Effector memory CD4-positive, alpha-beta T cell (primary cell): ENCODE measurements around the gene TNS3.
"Not testable (repeated sequence)": the region's sequence is repeated elsewhere in the genome, so short reads cannot be mapped to it uniquely, and the experiment has no call there.

Experiments
- DNase-seq, 3 donors: peaks; one replicate each; pipeline ENCODE4 v3.0.0-alpha.2; 2020
- H3K27ac ChIP-seq: 2 replicates; pipeline ENCODE4 v1.7.0; 2013; ENCODE audit warnings: mild to moderate bottlenecking, low read length, moderate library complexity; ENCODE audit not compliant: insufficient read depth, poor library complexity, severe bottlenecking
- H3K27me3 ChIP-seq: replicated peaks from 2 replicates; pipeline ENCODE4 v1.7.0; 2013; ENCODE audit warnings: mild to moderate bottlenecking, low read length; ENCODE audit not compliant: insufficient read depth, control insufficient read depth, poor library complexity, severe bottlenecking
- H3K36me3 ChIP-seq: 2 replicates; pipeline ENCODE4 v1.7.0; 2013; ENCODE audit warnings: mild to moderate bottlenecking, low read length, moderate library complexity; ENCODE audit not compliant: control insufficient read depth, insufficient read depth
- H3K4me1 ChIP-seq: 2 replicates; pipeline ENCODE4 v1.7.0; 2013; ENCODE audit warnings: low read length, mild to moderate bottlenecking; ENCODE audit not compliant: control insufficient read depth, insufficient read depth, poor library complexity, severe bottlenecking
- H3K4me3 ChIP-seq: 2 replicates; pipeline ENCODE4 v1.7.0; 2013; ENCODE audit warnings: low read length, low read depth, mild to moderate bottlenecking; ENCODE audit not compliant: insufficient read depth, poor library complexity, severe bottlenecking
- H3K9me3 ChIP-seq: 2 replicates; pipeline ENCODE4 v1.7.0; 2013; ENCODE audit warnings: mild to moderate bottlenecking, low read length, moderate library complexity; ENCODE audit not compliant: control insufficient read depth

The TNS3 gene

GRCh38 chr7:47472444-47473157 is 109.3 kb downstream of the TNS3 start:
- Histone ChIP-seq H3K4me1 (no peaks in the 10 kb centered on the region), H3K4me3 (no peak overlapping the region), H3K36me3 (no peaks in the 10 kb centered on the region), H3K27me3 (no peaks in the 10 kb centered on the region), H3K9me3 (no peaks in the 10 kb centered on the region), H3K27ac (no peak overlapping the region)
- no peak for DNase-seq

GRCh38 chr7:47471831-47472230 is 110.1 kb downstream of the TNS3 start:
- Histone ChIP-seq H3K4me1 (no peaks in the 10 kb centered on the region), H3K27me3 (no peaks in the 10 kb centered on the region), H3K9me3 (no peaks in the 10 kb centered on the region), H3K4me3 (no peak overlapping the region), H3K36me3 (no peaks in the 10 kb centered on the region), H3K27ac (no peak overlapping the region)
- no peak for DNase-seq

DNA sequence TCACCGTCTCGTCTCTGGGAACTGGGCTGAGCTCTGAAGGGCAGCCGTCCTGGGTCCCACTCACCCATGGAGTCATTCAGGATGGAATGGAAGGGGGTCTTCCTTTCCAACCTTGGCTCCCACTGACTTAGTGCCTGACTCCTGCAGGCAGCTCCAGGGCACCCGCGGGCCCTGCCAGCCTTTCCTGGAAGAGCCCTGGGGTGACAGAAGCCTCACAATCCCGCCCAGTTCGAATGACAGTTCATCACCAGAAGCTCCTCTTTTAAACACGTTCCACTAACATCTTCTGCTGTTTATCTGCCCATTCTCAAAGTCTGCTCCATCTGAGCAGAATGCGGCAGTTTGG is 110.6 kb downstream of the TNS3 start:
- H3K27me3 ChIP-seq: no peaks in the 10 kb centered on the region
- H3K9me3 ChIP-seq: no peaks in the 10 kb centered on the region
- no peaks in the 10 kb centered on the region for H3K4me1 ChIP-seq
- H3K4me3 ChIP-seq: no peak overlapping the region
- no peak for DNase-seq
- H3K27ac ChIP-seq: no peak overlapping the region
- H3K36me3 ChIP-seq: no peaks in the 10 kb centered on the region

- no peaks in the 10 kb centered on the region for H3K4me1 ChIP-seq
- H3K4me3 ChIP-seq: no peak overlapping the region
- H3K9me3 ChIP-seq: no peaks in the 10 kb centered on the region
- H3K27ac ChIP-seq: no peak overlapping the region
- H3K27me3 ChIP-seq: no peaks in the 10 kb centered on the region
- no peak for DNase-seq
- H3K36me3 ChIP-seq: no peaks in the 10 kb centered on the region
Measured at GRCh38 chr7:47470567-47471357, 111.1 kb downstream of the TNS3 start.

DNA sequence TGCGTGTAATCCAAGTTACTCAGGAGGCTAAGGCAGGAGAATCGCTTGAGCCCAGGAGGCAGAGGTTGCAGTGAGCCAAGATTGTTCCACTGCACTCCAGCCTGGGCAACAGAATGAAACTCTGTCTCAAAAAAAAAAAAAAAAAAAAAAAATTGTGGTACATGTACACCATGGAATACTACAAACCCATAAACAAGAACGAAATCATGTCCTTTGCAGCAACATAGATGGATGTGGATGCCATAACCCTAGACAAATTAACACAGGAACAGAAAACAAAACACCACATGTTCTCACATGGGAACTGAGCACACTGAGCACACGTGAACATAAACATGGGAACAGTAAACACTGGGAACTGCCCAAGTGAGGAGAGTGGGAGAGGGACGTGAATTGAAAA is 112.1 kb downstream of the TNS3 start:
- not testable (repeated sequence) for H3K9me3 ChIP-seq, DNase-seq, H3K4me3 ChIP-seq, H3K36me3 ChIP-seq, H3K27ac ChIP-seq, H3K4me1 ChIP-seq, H3K27me3 ChIP-seq

- Histone ChIP-seq H3K36me3 (no peaks in the 10 kb centered on the region), H3K27ac (no peak overlapping the region), H3K4me1 (no peaks in the 10 kb centered on the region), H3K9me3 (no peaks in the 10 kb centered on the region), H3K27me3 (no peaks in the 10 kb centered on the region), H3K4me3 (no peak overlapping the region)
- no peak for DNase-seq
Measured at GRCh38 chr7:47466832-47467231, 115.1 kb downstream of the TNS3 start.

DNA sequence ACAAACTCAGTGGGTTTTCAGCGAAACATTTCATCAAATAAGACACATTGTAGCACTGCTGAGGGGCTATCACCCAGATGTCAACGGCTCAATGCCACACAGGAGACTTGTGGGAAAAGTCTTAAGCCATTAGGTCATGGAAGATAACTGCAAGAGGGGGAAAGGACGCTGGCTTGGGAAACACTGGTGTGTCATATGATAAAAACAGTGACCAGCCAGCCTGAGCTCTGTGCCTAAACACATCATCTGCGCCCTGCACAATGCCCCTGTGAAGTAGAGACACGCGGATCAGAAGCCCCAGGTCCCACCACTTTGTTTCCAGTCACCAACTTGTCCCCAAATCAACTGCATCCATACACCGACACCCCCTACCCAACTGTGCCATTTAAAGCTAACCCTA is 116.7 kb downstream of the TNS3 start:
- no peak overlapping the region for H3K27ac ChIP-seq
- DNase-seq: no peak

DNA sequence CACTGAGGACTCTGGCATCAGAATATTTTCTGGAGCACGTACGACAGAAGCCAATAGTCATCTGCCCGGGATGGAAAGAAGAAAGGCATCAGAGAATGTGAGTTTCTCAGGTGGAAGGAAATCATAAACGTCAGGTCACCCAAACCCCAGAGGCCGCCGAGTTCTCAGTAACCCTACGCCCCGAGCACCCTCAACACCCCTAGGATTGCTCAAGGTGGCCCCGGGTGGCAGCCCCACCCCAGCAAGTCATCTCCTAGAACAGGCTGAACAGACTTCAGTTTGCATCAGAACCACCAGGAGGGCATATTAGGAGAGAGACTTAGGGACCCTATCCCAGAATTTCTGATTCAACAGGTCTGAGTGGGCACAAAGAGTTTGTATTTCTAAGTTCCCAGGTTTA is 117.6 kb downstream of the TNS3 start:
- no peak for DNase-seq
- no peaks in the 10 kb centered on the region for H3K36me3 ChIP-seq
- no peaks in the 10 kb centered on the region for H3K9me3 ChIP-seq
- no peak overlapping the region for H3K27ac ChIP-seq
- H3K4me1 ChIP-seq: no peaks in the 10 kb centered on the region
- H3K27me3 ChIP-seq: no peaks in the 10 kb centered on the region
- no peak overlapping the region for H3K4me3 ChIP-seq

More for the DNA sequence above, 116.7 kb downstream of the TNS3 start:
- Histone ChIP-seq H3K9me3 (no peaks in the 10 kb centered on the region), H3K36me3 (no peaks in the 10 kb centered on the region), H3K27me3 (no peaks in the 10 kb centered on the region), H3K4me1 (no peaks in the 10 kb centered on the region), H3K4me3 (no peak overlapping the region)

- no peaks in the 10 kb centered on the region for H3K4me1 ChIP-seq
- no peaks in the 10 kb centered on the region for H3K27me3 ChIP-seq
- no peak for DNase-seq
- no peak overlapping the region for H3K27ac ChIP-seq
- H3K9me3 ChIP-seq: no peaks in the 10 kb centered on the region
- no peaks in the 10 kb centered on the region for H3K36me3 ChIP-seq
- no peak overlapping the region for H3K4me3 ChIP-seq
Measured at GRCh38 chr7:47461746-47462145, 120.2 kb downstream of the TNS3 start.

DNA sequence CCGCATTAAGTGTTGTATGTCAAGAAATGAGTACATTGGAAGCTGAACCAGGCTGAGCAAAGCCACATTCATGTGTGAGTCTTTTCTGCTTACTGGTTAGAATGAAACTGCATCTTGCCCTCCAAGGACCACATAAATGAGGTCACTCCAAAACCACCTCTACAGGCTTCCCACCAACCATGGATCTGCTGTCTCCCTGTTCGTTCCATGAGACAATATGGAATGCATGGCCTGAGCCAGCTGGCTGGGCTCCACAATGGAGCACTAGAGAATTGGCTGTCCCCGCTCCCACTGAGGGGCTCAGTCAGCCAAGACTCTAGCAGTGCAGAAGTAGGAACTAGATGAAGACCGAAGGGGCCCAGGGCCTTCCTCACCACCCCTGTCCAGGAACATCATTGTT is 120.8 kb downstream of the TNS3 start:
- Histone ChIP-seq H3K27ac (no peak overlapping the region), H3K36me3 (no peaks in the 10 kb centered on the region), H3K27me3 (no peaks in the 10 kb centered on the region), H3K4me3 (no peak overlapping the region), H3K4me1 (no peaks in the 10 kb centered on the region), H3K9me3 (no peaks in the 10 kb centered on the region)
- DNase-seq: no peak
